H1 (cell line): Measurements from ENCODE around the gene DDI2. TPM values are rescaled to one million over a fixed set of nuclear protein-coding genes. Genes with fewer than 3 reads are reported as not detected.

Experiments used
- BCL11A ChIP-seq, 2 experiments: IDR thresholded peaks; one replicate each; pipeline ENCODE4 v1.6.1; 2011; ENCODE audit warnings: low read depth in 2 of 2, low read length in 2 of 2, mild to moderate bottlenecking in 2 of 2
- CTBP2 ChIP-seq: IDR thresholded peaks from 2 replicates; pipeline ENCODE4 v1.7.0; 2011; ENCODE audit warnings: borderline replicate concordance, mild to moderate bottlenecking, moderate library complexity, mixed read lengths, low read length; ENCODE audit not compliant: insufficient read depth, insufficient read length
- HDAC2 ChIP-seq, 2 experiments: fragments of 300-600 bp in 1 of 2; sonication (generic) in 1 of 2; IDR thresholded peaks; 2 replicates each; pipeline ENCODE4 v1.6.1; 2011 to 2012; ENCODE audit warnings: low read depth in 2 of 2, low read length in 2 of 2, mild to moderate bottlenecking in 2 of 2, moderate library complexity in 2 of 2, borderline replicate concordance in 1 of 2, inconsistent platforms in 1 of 2
- JUN ChIP-seq: IDR thresholded peaks from 2 replicates; pipeline ENCODE4 v1.6.1; 2011; ENCODE audit warnings: low read depth, mild to moderate bottlenecking, improper control_type of control experiment, low read length
- JUND ChIP-seq: IDR thresholded peaks from 2 replicates; pipeline ENCODE4 v1.6.1; 2011; ENCODE audit warnings: mild to moderate bottlenecking, improper control_type of control experiment, low read length
- KDM1A ChIP-seq: fragments of 200-600, 300-600 bp; sonication (generic); IDR thresholded peaks from 2 replicates; pipeline ENCODE4 v1.7.1; 2016; ENCODE audit warnings: mild to moderate bottlenecking, low read length, borderline replicate concordance
- KDM4A ChIP-seq: IDR thresholded peaks from one replicate; pipeline ENCODE4 v1.7.1; 2012; ENCODE audit warnings: low read depth, mild to moderate bottlenecking, moderate library complexity, low read length, inconsistent platforms; ENCODE audit not compliant: severe bottlenecking
- NRF1 ChIP-seq: IDR thresholded peaks from 2 replicates; pipeline ENCODE4 v1.6.1; 2011; ENCODE audit warnings: mild to moderate bottlenecking, low read depth, low read length, improper control_type of control experiment
- TBP ChIP-seq: IDR thresholded peaks from 2 replicates; pipeline ENCODE4 v1.6.1; 2011; ENCODE audit warnings: low read depth, low read length, improper control_type of control experiment
- polyA plus RNA-seq, 7 experiments: library from polyadenylated mRNA; depleted of rRNA in 3 of 7; stranded (reverse) in 5 of 7; unstranded in 2 of 7; fragments of >200 nt in 5 of 7; fragments of 200-250 nt in 2 of 7; gene quantifications; 1 replicate in 5 of 7; 2 replicates in 1 of 7; 4 replicates in 1 of 7; pipeline versions ENCODE4 v1.2.1 to v1.2.3, GENCODE V29; 2011 to 2013; ENCODE audit warnings: missing spikeins in 2 of 7, mixed read lengths in 2 of 7
- total RNA-seq: library from RNA; stranded (reverse); fragmentation: NEBNext Ultra II Directional; extraction: Animal tissue kit (Norgen Biotek cat#: 25700); gene quantifications from 2 replicates; pipeline ENCODE4 v1.2.1, GENCODE V29; 2021
- TF ChIP-seq, protein P1 (sequence below): IDR thresholded peaks from 2 replicates; pipeline ENCODE4 v1.6.1; 2012; ENCODE audit warnings: low read length, inconsistent platforms

DDI2 gene
- total and polyA plus RNA-seq, 2 of the 8 experiments (the other 6 are each of a cell fraction or from before 2014, with no cell fraction given) = 7.7 to 38.3 TPM

DNA sequence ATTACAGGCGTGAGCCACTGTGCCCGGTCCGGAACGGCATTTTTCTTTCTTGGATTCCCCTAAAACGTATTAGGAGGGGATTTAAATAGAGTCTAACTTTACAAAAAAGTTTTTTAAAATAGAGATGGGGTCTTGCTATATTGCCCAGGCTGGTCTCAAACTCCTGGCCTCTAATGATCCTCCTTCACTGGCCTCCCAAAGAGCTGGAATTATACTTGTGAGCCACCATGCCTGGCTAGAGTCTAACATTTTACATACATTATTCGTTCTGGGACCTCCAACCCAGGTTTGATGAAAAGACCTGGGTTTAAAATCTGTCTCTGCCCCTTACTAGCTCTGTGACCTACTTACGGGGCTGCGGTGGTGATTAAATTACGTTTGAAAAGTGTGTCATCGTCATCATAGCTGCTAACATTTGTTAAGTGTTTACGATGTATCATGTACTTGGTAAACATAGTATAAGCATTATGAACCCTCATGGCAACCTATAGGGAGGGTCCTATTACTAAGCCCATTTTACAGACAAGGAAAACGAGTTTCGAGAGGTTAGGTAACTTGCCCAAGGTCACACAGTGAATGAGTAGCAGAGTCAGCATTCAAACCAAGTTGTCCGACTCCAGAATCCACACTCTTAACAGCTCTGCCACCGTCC is 91.4 kb downstream of the DDI2 start (continued):
- TF ChIP-seq, protein P1, sequence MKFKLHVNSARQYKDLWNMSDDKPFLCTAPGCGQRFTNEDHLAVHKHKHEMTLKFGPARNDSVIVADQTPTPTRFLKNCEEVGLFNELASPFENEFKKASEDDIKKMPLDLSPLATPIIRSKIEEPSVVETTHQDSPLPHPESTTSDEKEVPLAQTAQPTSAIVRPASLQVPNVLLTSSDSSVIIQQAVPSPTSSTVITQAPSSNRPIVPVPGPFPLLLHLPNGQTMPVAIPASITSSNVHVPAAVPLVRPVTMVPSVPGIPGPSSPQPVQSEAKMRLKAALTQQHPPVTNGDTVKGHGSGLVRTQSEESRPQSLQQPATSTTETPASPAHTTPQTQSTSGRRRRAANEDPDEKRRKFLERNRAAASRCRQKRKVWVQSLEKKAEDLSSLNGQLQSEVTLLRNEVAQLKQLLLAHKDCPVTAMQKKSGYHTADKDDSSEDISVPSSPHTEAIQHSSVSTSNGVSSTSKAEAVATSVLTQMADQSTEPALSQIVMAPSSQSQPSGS = no peak
- no peak for TF ChIP-seq KDM4A
- TF ChIP-seq JUND = no peak
- no peak for TF ChIP-seq NRF1
- no peak for TF ChIP-seq HDAC2 (IDR thresholded peaks at IDR 0.05; ENCODE audit: borderline replicate concordance in 1 of 2, low read depth in 2 of 2, low read length in 2 of 2)
- no peak for TF ChIP-seq KDM1A
- TF ChIP-seq JUN = no peak
- TF ChIP-seq BCL11A (IDR thresholded peaks at IDR 0.05; ENCODE audit: low read depth in 2 of 2, low read length in 2 of 2) = no peak
- TF ChIP-seq TBP = no peak
- TF ChIP-seq CTBP2 = no peak
